Measurements from ENCODE around the gene UGT1A7.

DNA sequence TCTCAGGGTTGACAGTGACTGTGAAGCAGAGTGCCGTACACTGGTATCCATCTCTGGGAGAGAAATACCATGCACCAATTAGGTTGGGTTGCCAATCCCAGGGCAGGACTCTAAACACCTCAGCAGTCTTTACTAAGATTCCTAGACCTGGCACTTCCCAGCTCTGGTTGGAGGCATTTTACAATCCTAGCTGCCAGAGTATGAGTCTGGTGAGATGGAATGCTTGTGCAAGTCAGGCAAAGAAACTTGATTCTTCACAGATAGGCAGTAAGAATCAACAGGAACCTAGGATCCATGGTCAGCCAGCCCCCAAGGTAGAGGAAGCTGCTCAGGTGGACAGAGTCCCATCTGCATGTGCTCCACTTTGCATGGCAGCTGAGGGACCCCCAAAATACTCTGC, 25.0 kb downstream of the UGT1A7 start:
- TF ChIP-seq POLR2A (IDR thresholded peaks at IDR 0.05) = no peak
- TF ChIP-seq, protein P1, sequence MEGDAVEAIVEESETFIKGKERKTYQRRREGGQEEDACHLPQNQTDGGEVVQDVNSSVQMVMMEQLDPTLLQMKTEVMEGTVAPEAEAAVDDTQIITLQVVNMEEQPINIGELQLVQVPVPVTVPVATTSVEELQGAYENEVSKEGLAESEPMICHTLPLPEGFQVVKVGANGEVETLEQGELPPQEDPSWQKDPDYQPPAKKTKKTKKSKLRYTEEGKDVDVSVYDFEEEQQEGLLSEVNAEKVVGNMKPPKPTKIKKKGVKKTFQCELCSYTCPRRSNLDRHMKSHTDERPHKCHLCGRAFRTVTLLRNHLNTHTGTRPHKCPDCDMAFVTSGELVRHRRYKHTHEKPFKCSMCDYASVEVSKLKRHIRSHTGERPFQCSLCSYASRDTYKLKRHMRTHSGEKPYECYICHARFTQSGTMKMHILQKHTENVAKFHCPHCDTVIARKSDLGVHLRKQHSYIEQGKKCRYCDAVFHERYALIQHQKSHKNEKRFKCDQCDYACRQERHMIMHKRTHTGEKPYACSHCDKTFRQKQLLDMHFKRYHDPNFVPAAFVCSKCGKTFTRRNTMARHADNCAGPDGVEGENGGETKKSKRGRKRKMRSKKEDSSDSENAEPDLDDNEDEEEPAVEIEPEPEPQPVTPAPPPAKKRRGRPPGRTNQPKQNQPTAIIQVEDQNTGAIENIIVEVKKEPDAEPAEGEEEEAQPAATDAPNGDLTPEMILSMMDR (IDR thresholded peaks at IDR 0.05) = no peak

All from esophagus squamous epithelium (tissue), 4 donors.